GM23338 (cell line): Measurements from ENCODE around the gene KCNMA1. TPM values are rescaled to one million over a fixed set of nuclear protein-coding genes. Genes with fewer than 3 reads are reported as not detected.

Experiments used
- ATAC-seq: fragments of 200-7000 bp; cut with Tn5 transposase; 3 replicates; pipeline ENCODE4 v1.9.1; 2020
- DNase-seq: peaks from one replicate; pipeline ENCODE4 v3.0.0-alpha.2; 2015; ENCODE audit warnings: low spot score
- H2AFZ ChIP-seq: fragments of 200-600 bp; sonication (generic); 2 replicates; pipeline ENCODE4 v1.8.0; 2016; ENCODE audit warnings: antibody characterized with exemption, mild to moderate bottlenecking, moderate library complexity
- H3F3A ChIP-seq: fragments of 200-600 bp; sonication (generic); replicated peaks from 2 replicates; pipeline ENCODE4 v1.8.0; 2017; ENCODE audit warnings: antibody characterized with exemption, mixed run types, low read depth
- H3K27ac ChIP-seq: fragments of 200-600 bp; sonication (generic); 2 replicates; pipeline ENCODE4 v1.6.1; 2016; ENCODE audit warnings: low read depth
- H3K27me3 ChIP-seq: fragments of 200-600 bp; sonication (generic); 2 replicates; pipeline ENCODE4 v1.8.0; 2016; ENCODE audit warnings: mild to moderate bottlenecking, mixed run types, moderate library complexity; ENCODE audit not compliant: insufficient read depth
- H3K36me3 ChIP-seq: fragments of 200-600 bp; sonication (generic); 2 replicates; pipeline ENCODE4 v1.8.0; 2016; ENCODE audit warnings: mild to moderate bottlenecking; ENCODE audit not compliant: insufficient read depth
- H3K4me1 ChIP-seq: fragments of 200-600 bp; sonication (generic); 2 replicates; pipeline ENCODE4 v1.8.0; 2016; ENCODE audit warnings: mild to moderate bottlenecking, moderate library complexity; ENCODE audit not compliant: insufficient read depth
- H3K4me2 ChIP-seq: fragments of 200-600 bp; sonication (generic); 2 replicates; pipeline ENCODE4 v1.7.1; 2017; ENCODE audit warnings: mixed run types
- H3K4me3 ChIP-seq: fragments of 200-600 bp; sonication (generic); 2 replicates; pipeline ENCODE4 v1.6.1; 2016; ENCODE audit warnings: mixed run types
- H3K79me2 ChIP-seq: fragments of 200-600 bp; sonication (generic); replicated peaks from 2 replicates; pipeline ENCODE4 v1.8.0; 2017; ENCODE audit warnings: mild to moderate bottlenecking; ENCODE audit not compliant: insufficient read depth
- H3K9me2 ChIP-seq: fragments of 200-600 bp; sonication (generic); 2 replicates; pipeline ENCODE4 v1.8.0; 2017; ENCODE audit not compliant: insufficient read depth
- H4K20me1 ChIP-seq: fragments of 200-600 bp; sonication (generic); replicated peaks from 2 replicates; pipeline ENCODE4 v1.8.0; 2017; ENCODE audit warnings: mild to moderate bottlenecking; ENCODE audit not compliant: insufficient read depth
- H3K27ac Mint-ChIP-seq: 2 replicates; pipeline ENCODE4 v1.8.0; 2020; ENCODE audit warnings: inconsistent platforms, mild to moderate bottlenecking, moderate library complexity, mixed read lengths
- H3K27me3 Mint-ChIP-seq: 3 replicates; pipeline ENCODE4 v1.8.0; 2022; ENCODE audit warnings: low read depth, mild to moderate bottlenecking, moderate library complexity, mixed read lengths, inconsistent platforms; ENCODE audit not compliant: insufficient read depth, poor library complexity
- H3K36me3 Mint-ChIP-seq: 3 replicates; pipeline ENCODE4 v1.8.0; 2021; ENCODE audit warnings: low read depth, mild to moderate bottlenecking, inconsistent platforms, moderate library complexity, mixed read lengths
- H3K4me1 Mint-ChIP-seq: 3 replicates; pipeline ENCODE4 v1.8.0; 2020; ENCODE audit warnings: mild to moderate bottlenecking, inconsistent platforms, mixed read lengths
- H3K4me3 Mint-ChIP-seq: 3 replicates; pipeline ENCODE4 v1.8.0; 2021; ENCODE audit warnings: moderate library complexity, mild to moderate bottlenecking, inconsistent platforms, mixed read lengths
- H3K9me3 Mint-ChIP-seq: 3 replicates; pipeline ENCODE4 v1.8.0; 2020; ENCODE audit warnings: moderate library complexity, mild to moderate bottlenecking, inconsistent platforms, mixed read lengths
- CREB1 ChIP-seq: fragments of 250-450 bp; sonication (Bioruptor Pico); IDR thresholded peaks from 2 replicates; pipeline ENCODE4 v1.5.0; 2020; ENCODE audit warnings: low read depth, mild to moderate bottlenecking, moderate library complexity
- EZH2phosphoT487 ChIP-seq: fragments of 200-600 bp; sonication (generic); IDR thresholded peaks from one replicate; pipeline ENCODE4 v1.8.1; 2018; ENCODE audit warnings: antibody characterized with exemption; ENCODE audit not compliant: unreplicated experiment
- JUNB ChIP-seq: IDR thresholded peaks from one replicate; pipeline ENCODE4 v1.6.1; 2016; ENCODE audit warnings: antibody characterized with exemption; ENCODE audit not compliant: unreplicated experiment
- NANOG ChIP-seq: IDR thresholded peaks from 2 replicates; pipeline ENCODE4 v1.6.1; 2016; ENCODE audit warnings: antibody characterized with exemption, borderline replicate concordance
- POLR2AphosphoS5 ChIP-seq: IDR thresholded peaks from 2 replicates; pipeline ENCODE4 v1.6.1; 2016; ENCODE audit warnings: antibody characterized with exemption, low read depth
- STAT1 ChIP-seq: IDR thresholded peaks from one replicate; pipeline ENCODE4 v1.6.1; 2016; ENCODE audit warnings: antibody characterized with exemption; ENCODE audit not compliant: unreplicated experiment
- ZNF114 ChIP-seq: fragments of 250-450 bp; sonication (Bioruptor Pico); IDR thresholded peaks from 2 replicates; pipeline ENCODE4 v1.5.0; 2020; ENCODE audit warnings: mild to moderate bottlenecking, moderate library complexity
- ZNF331 ChIP-seq: fragments of 250-450 bp; sonication (Bioruptor Pico); IDR thresholded peaks from 2 replicates; pipeline ENCODE4 v1.5.0; 2020; ENCODE audit warnings: low read depth, mild to moderate bottlenecking, moderate library complexity
- polyA plus RNA-seq: library from polyadenylated mRNA; unstranded; fragments of >200 nt; fragmentation: Nextera tagmentation; extraction: Ambion mirVana; gene quantifications from 2 replicates; pipeline ENCODE4 v1.2.1, GENCODE V29; 2016
- total RNA-seq: library from RNA; depleted of rRNA; stranded (reverse); fragments of >200 nt; shearing (Covaris generic); gene quantifications from 2 replicates; pipeline ENCODE4 v1.2.3, GENCODE V29; 2014
- TF ChIP-seq, protein P1 (sequence below): IDR thresholded peaks from 2 replicates; pipeline ENCODE4 v1.6.1; 2016; ENCODE audit warnings: antibody characterized with exemption
- TF ChIP-seq, protein P2 (sequence below), 2 experiments: fragments of 200-600 bp in 1 of 2; sonication (generic) in 1 of 2; conservative IDR thresholded peaks; 2 replicates each; pipeline versions ENCODE4 v1.5.1 to v1.6.1; 2016 to 2017; ENCODE audit warnings: antibody characterized with exemption in 2 of 2, low read depth in 2 of 2, mild to moderate bottlenecking in 2 of 2, moderate library complexity in 1 of 2
- TF ChIP-seq, protein P3 (sequence below): IDR thresholded peaks from one replicate; pipeline ENCODE4 v1.6.1; 2018; ENCODE audit warnings: antibody characterized with exemption; ENCODE audit not compliant: unreplicated experiment

Gene KCNMA1
- total and polyA plus RNA-seq, 2 experiments from 2014 or later: 8.2 to 9.0 TPM

DNA sequence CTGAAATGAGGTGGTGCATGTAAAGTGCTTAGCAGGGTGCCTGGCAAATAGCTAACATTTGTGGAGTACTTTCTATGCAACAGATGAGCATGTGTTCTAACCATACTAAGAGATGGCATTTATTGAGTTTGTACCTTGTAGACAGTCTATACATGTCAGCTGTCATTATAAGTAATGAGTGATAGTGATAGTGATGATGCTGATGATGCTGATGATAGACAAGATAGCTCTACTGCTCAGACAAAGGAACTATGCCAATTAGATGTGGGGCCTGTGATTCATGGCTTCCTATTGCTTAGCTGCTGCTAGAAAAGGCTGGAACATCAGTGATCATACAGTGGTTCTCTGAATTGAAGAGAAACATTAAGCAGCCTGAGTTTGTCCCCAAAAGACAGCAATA, 585.8 kb downstream of the KCNMA1 start (continued):
- TF ChIP-seq, protein P1, sequence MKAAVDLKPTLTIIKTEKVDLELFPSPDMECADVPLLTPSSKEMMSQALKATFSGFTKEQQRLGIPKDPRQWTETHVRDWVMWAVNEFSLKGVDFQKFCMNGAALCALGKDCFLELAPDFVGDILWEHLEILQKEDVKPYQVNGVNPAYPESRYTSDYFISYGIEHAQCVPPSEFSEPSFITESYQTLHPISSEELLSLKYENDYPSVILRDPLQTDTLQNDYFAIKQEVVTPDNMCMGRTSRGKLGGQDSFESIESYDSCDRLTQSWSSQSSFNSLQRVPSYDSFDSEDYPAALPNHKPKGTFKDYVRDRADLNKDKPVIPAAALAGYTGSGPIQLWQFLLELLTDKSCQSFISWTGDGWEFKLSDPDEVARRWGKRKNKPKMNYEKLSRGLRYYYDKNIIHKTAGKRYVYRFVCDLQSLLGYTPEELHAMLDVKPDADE: no peak
- TF ChIP-seq, protein P2, sequence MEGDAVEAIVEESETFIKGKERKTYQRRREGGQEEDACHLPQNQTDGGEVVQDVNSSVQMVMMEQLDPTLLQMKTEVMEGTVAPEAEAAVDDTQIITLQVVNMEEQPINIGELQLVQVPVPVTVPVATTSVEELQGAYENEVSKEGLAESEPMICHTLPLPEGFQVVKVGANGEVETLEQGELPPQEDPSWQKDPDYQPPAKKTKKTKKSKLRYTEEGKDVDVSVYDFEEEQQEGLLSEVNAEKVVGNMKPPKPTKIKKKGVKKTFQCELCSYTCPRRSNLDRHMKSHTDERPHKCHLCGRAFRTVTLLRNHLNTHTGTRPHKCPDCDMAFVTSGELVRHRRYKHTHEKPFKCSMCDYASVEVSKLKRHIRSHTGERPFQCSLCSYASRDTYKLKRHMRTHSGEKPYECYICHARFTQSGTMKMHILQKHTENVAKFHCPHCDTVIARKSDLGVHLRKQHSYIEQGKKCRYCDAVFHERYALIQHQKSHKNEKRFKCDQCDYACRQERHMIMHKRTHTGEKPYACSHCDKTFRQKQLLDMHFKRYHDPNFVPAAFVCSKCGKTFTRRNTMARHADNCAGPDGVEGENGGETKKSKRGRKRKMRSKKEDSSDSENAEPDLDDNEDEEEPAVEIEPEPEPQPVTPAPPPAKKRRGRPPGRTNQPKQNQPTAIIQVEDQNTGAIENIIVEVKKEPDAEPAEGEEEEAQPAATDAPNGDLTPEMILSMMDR (conservative IDR thresholded peaks at IDR 0.05; ENCODE audit: low read depth in 2 of 2): no peak
- TF ChIP-seq POLR2AphosphoS5 (no peak), CREB1 (CRISPR knock-in tag) (no peak), EZH2phosphoT487 (no peak), ZNF114 (CRISPR knock-in tag) (no peak), STAT1 (no peak)
- TF ChIP-seq, protein P3, sequence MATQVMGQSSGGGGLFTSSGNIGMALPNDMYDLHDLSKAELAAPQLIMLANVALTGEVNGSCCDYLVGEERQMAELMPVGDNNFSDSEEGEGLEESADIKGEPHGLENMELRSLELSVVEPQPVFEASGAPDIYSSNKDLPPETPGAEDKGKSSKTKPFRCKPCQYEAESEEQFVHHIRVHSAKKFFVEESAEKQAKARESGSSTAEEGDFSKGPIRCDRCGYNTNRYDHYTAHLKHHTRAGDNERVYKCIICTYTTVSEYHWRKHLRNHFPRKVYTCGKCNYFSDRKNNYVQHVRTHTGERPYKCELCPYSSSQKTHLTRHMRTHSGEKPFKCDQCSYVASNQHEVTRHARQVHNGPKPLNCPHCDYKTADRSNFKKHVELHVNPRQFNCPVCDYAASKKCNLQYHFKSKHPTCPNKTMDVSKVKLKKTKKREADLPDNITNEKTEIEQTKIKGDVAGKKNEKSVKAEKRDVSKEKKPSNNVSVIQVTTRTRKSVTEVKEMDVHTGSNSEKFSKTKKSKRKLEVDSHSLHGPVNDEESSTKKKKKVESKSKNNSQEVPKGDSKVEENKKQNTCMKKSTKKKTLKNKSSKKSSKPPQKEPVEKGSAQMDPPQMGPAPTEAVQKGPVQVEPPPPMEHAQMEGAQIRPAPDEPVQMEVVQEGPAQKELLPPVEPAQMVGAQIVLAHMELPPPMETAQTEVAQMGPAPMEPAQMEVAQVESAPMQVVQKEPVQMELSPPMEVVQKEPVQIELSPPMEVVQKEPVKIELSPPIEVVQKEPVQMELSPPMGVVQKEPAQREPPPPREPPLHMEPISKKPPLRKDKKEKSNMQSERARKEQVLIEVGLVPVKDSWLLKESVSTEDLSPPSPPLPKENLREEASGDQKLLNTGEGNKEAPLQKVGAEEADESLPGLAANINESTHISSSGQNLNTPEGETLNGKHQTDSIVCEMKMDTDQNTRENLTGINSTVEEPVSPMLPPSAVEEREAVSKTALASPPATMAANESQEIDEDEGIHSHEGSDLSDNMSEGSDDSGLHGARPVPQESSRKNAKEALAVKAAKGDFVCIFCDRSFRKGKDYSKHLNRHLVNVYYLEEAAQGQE: no peak

DNA sequence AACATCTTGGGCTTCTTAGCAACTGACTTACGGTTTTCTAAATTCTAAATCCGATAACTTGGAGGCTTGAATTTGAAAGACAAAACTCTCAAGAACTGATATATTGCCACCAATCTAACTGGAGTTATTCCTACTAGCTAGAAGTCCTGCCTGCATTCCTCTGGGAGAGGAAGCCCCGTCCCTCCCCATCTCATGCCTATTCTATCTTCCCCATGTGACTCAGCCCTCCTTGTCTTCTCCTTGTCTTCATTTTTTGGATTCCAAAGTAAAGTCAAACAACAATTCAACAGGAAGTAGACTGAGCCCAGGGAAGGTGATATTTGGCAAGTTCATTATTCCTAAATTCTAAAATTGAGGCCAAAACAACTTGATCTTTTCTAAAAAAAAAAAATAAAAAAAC, 587.7 kb downstream of the KCNMA1 start:
- no peaks in the 10 kb centered on the region for H3K36me3 Mint-ChIP-seq
- no peak overlapping the region for H3K4me3 Mint-ChIP-seq

More for the DNA sequence above, 587.7 kb downstream of the KCNMA1 start:
- H3K4me3 ChIP-seq: no peak overlapping the region
- Mint-ChIP-seq H3K27me3 (peaks cover 5% of the 10 kb centered on the region), H3K27ac (no peak overlapping the region), H3K9me3 (no peaks in the 10 kb centered on the region), H3K4me1 (peaks cover 8% of the 10 kb centered on the region; the same call in 2 of the 3 replicates)
- H3F3A ChIP-seq: no peaks in the 10 kb centered on the region
- no peak overlapping the region for H3K4me2 ChIP-seq
- H3K36me3 ChIP-seq: no peaks in the 10 kb centered on the region
- H4K20me1 ChIP-seq: no peaks in the 10 kb centered on the region
- H3K79me2 ChIP-seq: no peaks in the 10 kb centered on the region
- no peak for DNase-seq
- peaks cover 2% of the 10 kb centered on the region; the same call in 1 of the 2 replicates for H3K9me2 ChIP-seq
- H2AFZ ChIP-seq: no peak overlapping the region
- no peaks in the 10 kb centered on the region for H3K27me3 ChIP-seq
- no peaks in the 10 kb centered on the region; the same call in 1 of the 2 replicates for H3K4me1 ChIP-seq
- no peak overlapping the region for H3K27ac ChIP-seq
- ATAC-seq: no peak
- TF ChIP-seq, protein P3: no peak
- TF ChIP-seq NANOG: no peak
- TF ChIP-seq, protein P1: no peak
- TF ChIP-seq ZNF114 (CRISPR knock-in tag): no peak
- no peak for TF ChIP-seq CREB1 (CRISPR knock-in tag)
- no peak for TF ChIP-seq JUNB
- no peak for TF ChIP-seq POLR2AphosphoS5
- TF ChIP-seq STAT1: no peak
- no peak for TF ChIP-seq EZH2phosphoT487
- TF ChIP-seq ZNF331 (CRISPR knock-in tag): no peak
